ENCODE measurements around the gene RDM1.
A peak's percentile ranks its signal among the peaks of the same experiment; 100 is the strongest.

The RDM1 gene

GRCh38 chr17:35872196-35872980 is 58.2 kb downstream of the RDM1 start:
- no peak for DNase-seq

- DNase-seq = peak in 1 of 58 donors; percentile 0
These were observed 59.4 kb downstream of the RDM1 start for GRCh38 chr17:35870906-35871819.

GRCh38 chr17:35868737-35869136 is 61.8 kb downstream of the RDM1 start, which contains the start of gene HEATR9:
Gene HEATR9 (minus strand): TSS chr17:35868891. CDS start chr17:35868742, 149 bp downstream.
- no peak for DNase-seq
